Measurements from ENCODE around the gene SLC39A8. TPM values are rescaled to one million over a fixed set of nuclear protein-coding genes. Genes with fewer than 3 reads are reported as not detected.
"Not testable (repeated sequence)": the region's sequence is repeated elsewhere in the genome, so short reads cannot be mapped to it uniquely, and the experiment has no call there.

SLC39A8 gene
- total RNA-seq, 1 donor from 2014 or later, result 6.3 TPM

GRCh38 chr4:102281171-102281839, 64.0 kb downstream of the SLC39A8 start:
- Histone ChIP-seq H3K4me1 (ENCODE audit: control insufficient read depth in 3 of 3, insufficient read depth in 3 of 3, low read length in 3 of 3) (no peaks in the 10 kb centered on the region), H3K4me3 (ENCODE audit: low read length in 3 of 3) (no peak overlapping the region), H3K36me3 (ENCODE audit: control insufficient read depth in 3 of 3, insufficient read depth in 3 of 3, low read length in 3 of 3) (no peaks in the 10 kb centered on the region), H3K27ac (ENCODE audit: low read depth, low read length) (no peak overlapping the region), H3K27me3 (ENCODE audit: control insufficient read depth in 3 of 3, insufficient read depth in 3 of 3, low read length in 3 of 3) (no peaks in the 10 kb centered on the region), H3K9ac (ENCODE audit: low read depth in 1 of 3, low read length in 3 of 3) (no peak overlapping the region), H3K9me3 (ENCODE audit: control insufficient read depth in 3 of 3, low read length in 3 of 3) (no peaks in the 10 kb centered on the region)

GRCh38 chr4:102273317-102273716, 72.0 kb downstream of the SLC39A8 start:
- H3K9ac ChIP-seq (ENCODE audit: low read depth in 1 of 3, low read length in 3 of 3); H3K9me3 ChIP-seq (ENCODE audit: control insufficient read depth in 3 of 3, low read length in 3 of 3); H3K4me3 ChIP-seq (ENCODE audit: low read length in 3 of 3); H3K27me3 ChIP-seq (ENCODE audit: control insufficient read depth in 3 of 3, insufficient read depth in 3 of 3, low read length in 3 of 3); H3K27ac ChIP-seq (ENCODE audit: low read depth, low read length); H3K4me1 ChIP-seq (ENCODE audit: control insufficient read depth in 3 of 3, insufficient read depth in 3 of 3, low read length in 3 of 3); H3K36me3 ChIP-seq (ENCODE audit: control insufficient read depth in 3 of 3, insufficient read depth in 3 of 3, low read length in 3 of 3): not testable (repeated sequence)

GRCh38 chr4:102272318-102272717, 73.0 kb downstream of the SLC39A8 start:
- Histone ChIP-seq H3K9ac (ENCODE audit: low read depth in 1 of 3, low read length in 3 of 3) (no peak overlapping the region), H3K4me3 (ENCODE audit: low read length in 3 of 3) (no peak overlapping the region), H3K27ac (ENCODE audit: low read depth, low read length) (no peak overlapping the region), H3K9me3 (ENCODE audit: control insufficient read depth in 3 of 3, low read length in 3 of 3) (no peaks in the 10 kb centered on the region), H3K36me3 (ENCODE audit: control insufficient read depth in 3 of 3, insufficient read depth in 3 of 3, low read length in 3 of 3) (no peaks in the 10 kb centered on the region), H3K27me3 (ENCODE audit: control insufficient read depth in 3 of 3, insufficient read depth in 3 of 3, low read length in 3 of 3) (no peaks in the 10 kb centered on the region), H3K4me1 (ENCODE audit: control insufficient read depth in 3 of 3, insufficient read depth in 3 of 3, low read length in 3 of 3) (no peaks in the 10 kb centered on the region)

- H3K9ac ChIP-seq (ENCODE audit: low read depth in 1 of 3, low read length in 3 of 3), result no peak overlapping the region
- no peaks in the 10 kb centered on the region for H3K27me3 ChIP-seq (ENCODE audit: control insufficient read depth in 3 of 3, insufficient read depth in 3 of 3, low read length in 3 of 3)
- no peak overlapping the region for H3K4me3 ChIP-seq (ENCODE audit: low read length in 3 of 3)
Measured at GRCh38 chr4:102268355-102268754, 76.9 kb downstream of the SLC39A8 start.

GRCh38 chr4:102263024-102263787, 82.1 kb downstream of the SLC39A8 start:
- Histone ChIP-seq H3K9me3 (ENCODE audit: control insufficient read depth in 3 of 3, low read length in 3 of 3) (no peaks in the 10 kb centered on the region), H3K4me3 (ENCODE audit: low read length in 3 of 3) (no peak overlapping the region), H3K27me3 (ENCODE audit: control insufficient read depth in 3 of 3, insufficient read depth in 3 of 3, low read length in 3 of 3) (no peaks in the 10 kb centered on the region), H3K9ac (ENCODE audit: low read depth in 1 of 3, low read length in 3 of 3) (no peak overlapping the region), H3K27ac (ENCODE audit: low read depth, low read length) (no peak overlapping the region), H3K4me1 (ENCODE audit: control insufficient read depth in 3 of 3, insufficient read depth in 3 of 3, low read length in 3 of 3) (no peaks in the 10 kb centered on the region), H3K36me3 (ENCODE audit: control insufficient read depth in 3 of 3, insufficient read depth in 3 of 3, low read length in 3 of 3) (no peaks in the 10 kb centered on the region)

More at GRCh38 chr4:102268355-102268754, 76.9 kb downstream of the SLC39A8 start:
- Histone ChIP-seq H3K9me3 (ENCODE audit: control insufficient read depth in 3 of 3, low read length in 3 of 3) (no peaks in the 10 kb centered on the region), H3K4me1 (ENCODE audit: control insufficient read depth in 3 of 3, insufficient read depth in 3 of 3, low read length in 3 of 3) (no peaks in the 10 kb centered on the region), H3K36me3 (ENCODE audit: control insufficient read depth in 3 of 3, insufficient read depth in 3 of 3, low read length in 3 of 3) (no peaks in the 10 kb centered on the region), H3K27ac (ENCODE audit: low read depth, low read length) (no peak overlapping the region)

GRCh38 chr4:102259702-102260101, 85.6 kb downstream of the SLC39A8 start:
- no peak overlapping the region for H3K27ac ChIP-seq (ENCODE audit: low read depth, low read length)
- H3K4me3 ChIP-seq (ENCODE audit: low read length in 3 of 3), result no peak overlapping the region
- no peaks in the 10 kb centered on the region for H3K4me1 ChIP-seq (ENCODE audit: control insufficient read depth in 3 of 3, insufficient read depth in 3 of 3, low read length in 3 of 3)
- no peaks in the 10 kb centered on the region for H3K36me3 ChIP-seq (ENCODE audit: control insufficient read depth in 3 of 3, insufficient read depth in 3 of 3, low read length in 3 of 3)
- H3K9me3 ChIP-seq (ENCODE audit: control insufficient read depth in 3 of 3, low read length in 3 of 3), result no peaks in the 10 kb centered on the region
- no peak overlapping the region for H3K9ac ChIP-seq (ENCODE audit: low read depth in 1 of 3, low read length in 3 of 3)
- no peaks in the 10 kb centered on the region for H3K27me3 ChIP-seq (ENCODE audit: control insufficient read depth in 3 of 3, insufficient read depth in 3 of 3, low read length in 3 of 3)

GRCh38 chr4:102259081-102259480, 86.2 kb downstream of the SLC39A8 start:
- H3K9ac ChIP-seq (ENCODE audit: low read depth in 1 of 3, low read length in 3 of 3), result no peak overlapping the region
- no peaks in the 10 kb centered on the region for H3K27me3 ChIP-seq (ENCODE audit: control insufficient read depth in 3 of 3, insufficient read depth in 3 of 3, low read length in 3 of 3)
- H3K4me1 ChIP-seq (ENCODE audit: control insufficient read depth in 3 of 3, insufficient read depth in 3 of 3, low read length in 3 of 3), result no peaks in the 10 kb centered on the region
- H3K9me3 ChIP-seq (ENCODE audit: control insufficient read depth in 3 of 3, low read length in 3 of 3), result no peaks in the 10 kb centered on the region
- H3K27ac ChIP-seq (ENCODE audit: low read depth, low read length), result no peak overlapping the region
- no peak overlapping the region for H3K4me3 ChIP-seq (ENCODE audit: low read length in 3 of 3)
- no peaks in the 10 kb centered on the region for H3K36me3 ChIP-seq (ENCODE audit: control insufficient read depth in 3 of 3, insufficient read depth in 3 of 3, low read length in 3 of 3)

GRCh38 chr4:102256321-102256720, 89.0 kb downstream of the SLC39A8 start:
- no peaks in the 10 kb centered on the region for H3K4me1 ChIP-seq (ENCODE audit: control insufficient read depth in 3 of 3, insufficient read depth in 3 of 3, low read length in 3 of 3)
- no peaks in the 10 kb centered on the region for H3K27me3 ChIP-seq (ENCODE audit: control insufficient read depth in 3 of 3, insufficient read depth in 3 of 3, low read length in 3 of 3)

GRCh38 chr4:102253860-102254259, 91.4 kb downstream of the SLC39A8 start:
- H3K4me1 ChIP-seq (ENCODE audit: control insufficient read depth in 3 of 3, insufficient read depth in 3 of 3, low read length in 3 of 3), result no peaks in the 10 kb centered on the region
- H3K9ac ChIP-seq (ENCODE audit: low read depth in 1 of 3, low read length in 3 of 3), result no peak overlapping the region
- H3K36me3 ChIP-seq (ENCODE audit: control insufficient read depth in 3 of 3, insufficient read depth in 3 of 3, low read length in 3 of 3), result no peaks in the 10 kb centered on the region
- no peaks in the 10 kb centered on the region for H3K9me3 ChIP-seq (ENCODE audit: control insufficient read depth in 3 of 3, low read length in 3 of 3)
- H3K27me3 ChIP-seq (ENCODE audit: control insufficient read depth in 3 of 3, insufficient read depth in 3 of 3, low read length in 3 of 3), result no peaks in the 10 kb centered on the region
- no peak overlapping the region for H3K27ac ChIP-seq (ENCODE audit: low read depth, low read length)
- H3K4me3 ChIP-seq (ENCODE audit: low read length in 3 of 3), result no peak overlapping the region

More at GRCh38 chr4:102256321-102256720, 89.0 kb downstream of the SLC39A8 start:
- Histone ChIP-seq H3K4me3 (ENCODE audit: low read length in 3 of 3) (no peak overlapping the region), H3K27ac (ENCODE audit: low read depth, low read length) (no peak overlapping the region), H3K9me3 (ENCODE audit: control insufficient read depth in 3 of 3, low read length in 3 of 3) (no peaks in the 10 kb centered on the region), H3K36me3 (ENCODE audit: control insufficient read depth in 3 of 3, insufficient read depth in 3 of 3, low read length in 3 of 3) (no peaks in the 10 kb centered on the region), H3K9ac (ENCODE audit: low read depth in 1 of 3, low read length in 3 of 3) (no peak overlapping the region)

GRCh38 chr4:102252171-102252570, 93.1 kb downstream of the SLC39A8 start:
- H3K4me3 ChIP-seq (ENCODE audit: low read length in 3 of 3), result no peak overlapping the region
- H3K27ac ChIP-seq (ENCODE audit: low read depth, low read length), result no peak overlapping the region
- no peaks in the 10 kb centered on the region for H3K4me1 ChIP-seq (ENCODE audit: control insufficient read depth in 3 of 3, insufficient read depth in 3 of 3, low read length in 3 of 3)
- H3K9ac ChIP-seq (ENCODE audit: low read depth in 1 of 3, low read length in 3 of 3), result no peak overlapping the region
- H3K9me3 ChIP-seq (ENCODE audit: control insufficient read depth in 3 of 3, low read length in 3 of 3), result no peaks in the 10 kb centered on the region
- no peaks in the 10 kb centered on the region for H3K27me3 ChIP-seq (ENCODE audit: control insufficient read depth in 3 of 3, insufficient read depth in 3 of 3, low read length in 3 of 3)
- H3K36me3 ChIP-seq (ENCODE audit: control insufficient read depth in 3 of 3, insufficient read depth in 3 of 3, low read length in 3 of 3), result no peaks in the 10 kb centered on the region
